Prostate gland (tissue), 2 donors: ENCODE data around the gene KLHL29. TPM values are rescaled to one million over a fixed set of nuclear protein-coding genes. Genes with fewer than 3 reads are reported as not detected.

Experiments used
- DNase-seq: peaks from one replicate; pipeline ENCODE4 v3.0.0-alpha.2; 2019; ENCODE audit warnings: low spot score
- H3K27ac ChIP-seq, 2 donors: fragments of 200-600 bp; sonication (generic); 2 replicates each; pipeline ENCODE4 v1.5.1; 2017 to 2019
- H3K27me3 ChIP-seq: fragments of 200-600 bp; sonication (generic); replicated peaks from 2 replicates; pipeline ENCODE4 v1.5.1; 2019; ENCODE audit not compliant: insufficient read depth
- H3K36me3 ChIP-seq, 2 donors: fragments of 200-600 bp; sonication (generic); 1 replicate in 1 of 2; 2 replicates in 1 of 2; pipeline versions ENCODE4 v1.5.1 to v1.8.1; 2017 to 2019
- H3K4me1 ChIP-seq: fragments of 200-600 bp; sonication (generic); replicated peaks from 2 replicates; pipeline ENCODE4 v1.5.1; 2019
- H3K4me3 ChIP-seq, 2 donors: fragments of 200-600 bp; sonication (generic); 2 replicates each; pipeline ENCODE4 v1.5.1; 2017 to 2019
- H3K9me3 ChIP-seq: fragments of 200-600 bp; sonication (generic); 2 replicates; pipeline ENCODE4 v1.5.1; 2017
- CTCF ChIP-seq, 4 experiments: fragments of 200-600 bp in 2 of 4; fragments of 450-650 bp in 2 of 4; sonication (generic) in 2 of 4; IDR thresholded peaks; 1 replicate in 3 of 4; 2 replicates in 1 of 4; pipeline ENCODE4 v1.5.1; 2016 to 2019; ENCODE audit warnings: antibody characterized with exemption in 4 of 4, mild to moderate bottlenecking in 2 of 4, moderate library complexity in 2 of 4
- POLR2A ChIP-seq: fragments of 450-650 bp; IDR thresholded peaks from one replicate; pipeline ENCODE4 v1.6.1; 2016; ENCODE audit warnings: antibody characterized with exemption, mild to moderate bottlenecking
- POLR2AphosphoS5 ChIP-seq: sonication (generic); formaldehyde crosslinking; IDR thresholded peaks from one replicate; pipeline ENCODE4 v1.6.1; 2017; ENCODE audit warnings: antibody characterized with exemption
- WGBS: methylation state at CpG from one replicate; pipeline ENCODE4 v1.1.5; 2018; 5-methylcytosine and 5-hydroxymethylcytosine counted together
- intact Hi-C: fragments of 100-400 bp; cut with DNase I; formaldehyde crosslinking; loops from one replicate; pipeline ENCODE4 v1.14.2; 2022
- total RNA-seq, 2 donors: library from RNA; depleted of rRNA; stranded (reverse); fragments of >200 nt; gene quantifications; one replicate each; pipeline ENCODE4 v1.1.0, GENCODE V29; 2016

KLHL29 gene
- total RNA-seq, 2 donors from 2014 or later = 23.3 to 24.8 TPM

DNA sequence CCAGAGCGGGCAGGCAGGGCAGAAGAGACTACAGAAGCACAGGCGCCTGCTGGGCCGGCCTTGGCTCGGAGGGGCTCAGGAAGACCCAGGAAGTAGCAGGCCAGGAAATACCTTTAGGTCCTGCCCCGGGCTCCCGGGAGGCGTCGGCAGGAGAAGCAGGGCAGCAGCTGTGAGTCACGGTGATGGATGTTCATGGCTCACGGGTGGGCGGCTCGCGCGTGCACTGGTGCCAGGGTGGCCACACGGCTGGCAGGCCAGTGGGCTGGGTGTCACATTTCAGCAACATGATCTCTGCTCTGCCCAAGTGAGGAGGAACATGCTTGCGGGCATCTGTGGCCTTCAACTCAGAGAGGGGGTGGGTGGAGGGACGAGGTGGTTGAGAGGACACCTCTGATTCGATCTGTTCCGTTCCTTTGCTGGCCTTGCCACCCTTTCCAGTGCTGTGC lies 139.3 kb downstream of the KLHL29 start:
- intact Hi-C loops = loop anchor here (5.0 kb wide), 4 partner anchors 38 to 93 kb away; no protein-coding TSS in a partner anchor
- TF ChIP-seq CTCF (IDR thresholded peaks at IDR 0.05) (peak in 1 of 4 experiments; percentile 7), POLR2AphosphoS5 (no peak), POLR2A (peak; percentile 27)
- 39% methylated on average over 19 of the region's 19 CpGs for WGBS
- Histone ChIP-seq H3K36me3 (no peaks in the 10 kb centered on the region), H3K4me3 (no peak overlapping the region), H3K27ac (peak overlapping the region; percentile 87), H3K4me1 (peaks cover 16% of the 10 kb centered on the region), H3K27me3 (peaks cover 5% of the 10 kb centered on the region), H3K9me3 (no peaks in the 10 kb centered on the region)
- peak; percentile 60 for DNase-seq

DNA sequence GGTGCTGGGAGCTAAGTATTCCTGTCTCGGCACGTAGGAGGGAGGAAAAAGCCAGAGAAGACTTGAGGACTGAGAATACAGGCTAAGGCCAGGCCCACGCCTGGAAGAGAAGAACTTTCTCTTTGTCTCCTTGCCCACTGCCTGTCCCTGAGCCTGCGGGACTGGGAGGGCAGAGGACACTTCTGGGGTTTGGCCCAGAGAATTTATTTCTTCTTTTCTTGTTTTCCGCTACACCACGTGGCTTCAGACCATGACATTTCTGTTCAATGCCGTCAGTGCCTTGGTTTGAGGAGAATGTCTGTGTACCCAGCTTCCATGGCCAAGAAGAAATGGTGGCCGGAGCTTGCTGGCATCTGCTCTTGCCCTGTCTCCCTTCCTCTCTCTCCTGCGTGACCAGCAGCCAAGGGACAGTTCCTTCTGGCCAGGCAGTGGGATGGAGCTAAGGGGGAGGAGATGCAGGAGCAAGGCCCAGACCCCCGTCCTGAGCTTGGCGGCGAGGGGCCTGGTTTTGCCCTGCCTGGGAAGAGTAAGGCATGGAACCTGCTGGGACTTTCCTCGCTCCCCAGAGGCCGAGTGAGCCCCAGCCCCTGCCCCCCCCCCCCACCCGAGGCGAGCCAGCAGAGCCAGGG lies 140.3 kb downstream of the KLHL29 start:
- H3K4me1 ChIP-seq = peaks cover 16% of the 10 kb centered on the region
- no peaks in the 10 kb centered on the region for H3K36me3 ChIP-seq
- H3K9me3 ChIP-seq = no peaks in the 10 kb centered on the region
- H3K27me3 ChIP-seq = peaks cover 5% of the 10 kb centered on the region
- peak overlapping the region; percentile 87 for H3K27ac ChIP-seq
- TF ChIP-seq POLR2AphosphoS5 (no peak), POLR2A (no peak), CTCF (IDR thresholded peaks at IDR 0.05) (no peak)
- no peak for DNase-seq
- intact Hi-C loops = no loop called here
- H3K4me3 ChIP-seq = no peak overlapping the region
- WGBS = 61% methylated on average over 16 of the region's 16 CpGs

DNA sequence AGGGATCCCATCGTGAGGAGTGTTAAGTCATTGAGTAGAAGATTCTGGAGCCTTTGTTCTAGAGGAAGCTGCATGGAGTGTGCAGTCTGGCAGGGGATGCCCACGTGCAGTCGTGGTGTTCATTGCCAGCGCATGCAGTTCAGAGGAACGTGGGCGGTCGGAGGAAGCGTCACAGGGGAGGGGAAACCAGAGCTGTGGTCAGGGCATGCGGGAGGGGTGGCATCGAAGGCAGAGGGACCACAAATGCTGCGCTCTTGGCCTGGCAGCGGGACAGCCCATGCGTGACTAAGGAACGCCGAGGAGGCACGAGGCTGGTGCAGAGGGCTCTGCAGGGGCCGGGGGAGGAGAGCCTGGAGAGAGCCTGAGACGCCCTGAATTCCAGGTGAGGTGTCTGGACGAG lies 141.1 kb downstream of the KLHL29 start:
- WGBS = 72% methylated on average over 19 of the region's 19 CpGs
- no peak for TF ChIP-seq CTCF (IDR thresholded peaks at IDR 0.05)
- no peak for TF ChIP-seq POLR2AphosphoS5
- TF ChIP-seq POLR2A = no peak
- H3K4me1 ChIP-seq = peaks cover 16% of the 10 kb centered on the region

GRCh38 chr2:23526835-23527790 lies 142.1 kb downstream of the KLHL29 start:
- TF ChIP-seq CTCF (IDR thresholded peaks at IDR 0.05) = no peak
- no peak for TF ChIP-seq POLR2AphosphoS5
- no peak for TF ChIP-seq POLR2A

More for the DNA sequence above, 141.1 kb downstream of the KLHL29 start:
- DNase-seq = no peak
- H3K4me3 ChIP-seq = no peak overlapping the region
- no peaks in the 10 kb centered on the region for H3K9me3 ChIP-seq
- peak overlapping the region; percentile 87 for H3K27ac ChIP-seq
- H3K36me3 ChIP-seq = no peaks in the 10 kb centered on the region
- intact Hi-C loops = no loop called here
- H3K27me3 ChIP-seq = peaks cover 5% of the 10 kb centered on the region

More at GRCh38 chr2:23526835-23527790, 142.1 kb downstream of the KLHL29 start:
- H3K27me3 ChIP-seq = peaks cover 5% of the 10 kb centered on the region
- peaks cover 17% of the 10 kb centered on the region for H3K4me1 ChIP-seq
- no peak for DNase-seq
- 95% methylated on average over 24 of the region's 25 CpGs for WGBS
- H3K27ac ChIP-seq = no peak overlapping the region
- H3K36me3 ChIP-seq = no peaks in the 10 kb centered on the region
- intact Hi-C loops = no loop called here
- H3K9me3 ChIP-seq = no peaks in the 10 kb centered on the region
- H3K4me3 ChIP-seq = no peak overlapping the region
